ENCODE data around the gene AGER.
A peak's percentile ranks its signal among the peaks of the same experiment; 100 is the strongest.
"Not testable (repeated sequence)": the region's sequence is repeated elsewhere in the genome, so short reads cannot be mapped to it uniquely, and the experiment has no call there.

AGER gene

DNA sequence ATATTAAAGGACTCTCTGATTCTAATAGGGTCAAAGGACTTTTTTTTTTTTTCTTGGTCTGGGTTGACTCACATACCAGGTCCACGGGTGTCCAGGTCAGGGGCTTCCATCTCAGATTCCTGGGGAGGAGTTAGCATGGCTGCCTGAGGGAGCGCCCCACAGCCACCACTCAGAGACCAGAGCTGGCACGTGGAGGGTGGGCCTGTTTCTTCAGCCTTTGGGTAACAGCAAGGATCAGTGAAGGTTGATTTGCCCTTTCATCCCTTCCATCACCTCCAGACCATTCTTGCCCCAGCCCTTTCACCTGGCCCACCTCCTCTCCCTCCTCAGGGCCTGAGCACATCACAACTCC is 14.3 kb upstream of the AGER start:
- no peak for DNase-seq

DNA sequence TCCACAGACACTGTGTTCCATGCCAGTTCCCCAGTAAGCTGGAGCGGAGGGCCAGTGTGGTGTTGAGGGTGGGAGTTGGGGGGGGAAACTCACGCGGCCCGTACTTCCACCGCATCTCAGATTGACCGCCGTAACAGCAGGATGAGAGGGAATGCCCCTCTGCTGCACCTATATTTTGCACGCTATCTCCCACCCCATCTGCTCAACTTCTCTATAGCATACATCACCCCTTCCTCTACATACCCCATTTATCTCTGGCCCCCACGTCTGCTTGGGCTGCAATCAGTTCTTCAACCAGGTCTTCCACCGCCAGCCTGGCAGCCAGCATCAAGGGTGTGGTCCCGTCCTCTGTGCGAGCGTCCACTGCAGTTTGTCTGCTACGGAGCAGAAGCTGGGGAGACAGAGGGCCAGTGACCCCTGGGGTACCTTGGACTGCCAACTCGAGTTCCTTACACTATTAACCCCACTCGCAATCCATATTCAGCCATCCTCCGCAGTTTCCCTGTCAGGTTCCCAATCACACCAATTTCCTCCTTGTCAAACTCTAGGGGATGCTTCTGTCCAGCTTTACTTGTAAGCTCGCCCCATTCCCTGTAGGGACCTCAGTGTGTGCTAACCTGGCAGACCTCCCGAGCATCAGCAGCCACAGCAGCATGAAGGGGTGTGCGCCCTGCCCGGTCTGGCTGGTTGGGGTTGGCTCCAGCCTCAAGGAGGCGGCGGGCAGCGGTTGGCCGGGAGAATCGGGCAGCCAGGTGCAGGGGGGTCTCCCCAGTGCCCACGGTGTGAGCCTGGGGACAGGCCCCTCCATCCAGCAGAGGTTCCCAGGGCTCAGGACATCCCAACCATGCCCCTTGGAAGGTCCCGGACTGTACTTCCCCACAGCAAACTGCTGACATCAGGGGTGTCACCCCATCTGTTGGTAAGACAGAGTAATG is 12.9 kb upstream of the AGER start:
- no peak for DNase-seq

DNA sequence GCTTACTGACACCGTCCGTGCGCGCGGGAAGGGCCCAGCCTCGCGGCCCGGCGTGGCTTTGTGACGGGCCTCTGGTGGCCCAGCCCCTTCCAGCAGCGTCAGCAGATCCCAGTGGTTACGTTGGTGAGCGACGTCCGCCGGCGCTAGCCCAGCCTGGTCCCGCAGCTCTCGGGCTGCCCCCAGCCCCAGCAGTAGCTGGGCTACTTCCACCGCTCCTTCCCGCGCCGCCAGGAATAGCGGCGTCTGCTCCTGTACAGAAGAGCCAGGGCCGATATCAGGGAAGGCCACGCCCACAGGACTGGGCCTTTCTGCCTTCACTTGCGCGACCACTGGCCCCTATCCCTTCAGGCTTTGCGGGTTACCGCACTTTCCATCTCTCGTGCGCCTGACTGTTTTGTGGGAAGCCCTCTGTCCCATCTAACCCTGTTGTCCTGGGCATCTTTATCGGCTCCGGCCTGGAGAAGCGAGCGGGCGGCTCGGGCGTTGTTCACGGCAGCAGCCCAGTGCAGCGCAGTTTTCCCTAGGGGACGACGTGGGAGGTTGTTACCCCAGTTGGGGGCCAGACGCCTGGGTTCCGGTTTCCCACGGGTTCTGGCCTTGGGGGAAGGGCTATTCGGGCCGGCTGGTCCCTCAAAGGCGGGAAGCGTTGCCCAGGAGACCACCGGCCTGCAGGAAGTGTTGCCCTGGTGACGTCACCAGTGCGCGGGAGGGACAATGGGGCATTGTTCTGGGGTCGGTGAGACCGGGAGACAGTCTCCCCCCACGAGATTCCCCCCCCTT is 12.0 kb upstream of the AGER start:
- peak; percentile 84 for DNase-seq

DNA sequence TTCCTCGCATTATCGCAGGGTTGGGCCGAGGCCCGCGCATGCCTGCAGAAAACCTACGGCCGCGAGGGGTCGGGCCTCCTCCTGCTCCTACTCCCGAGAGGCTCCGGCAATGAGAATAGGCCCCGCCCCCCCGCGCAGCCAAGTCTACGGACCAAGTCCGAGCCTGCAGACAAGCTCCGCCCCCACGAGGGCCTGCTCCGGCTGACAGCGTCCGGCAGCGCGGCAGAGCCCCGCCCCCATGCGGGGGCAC is 11.5 kb upstream of the AGER start:
- DNase-seq, result peak; percentile 100

GRCh38 chr6:32194825-32195651 is 11.0 kb upstream of the AGER start:
- DNase-seq, result peak; percentile 43

GRCh38 chr6:32194388-32194787 is 10.3 kb upstream of the AGER start:
- DNase-seq, result no peak

GRCh38 chr6:32193096-32193495 is 9.0 kb upstream of the AGER start:
- not testable (repeated sequence) for DNase-seq

GRCh38 chr6:32192608-32193039 is 8.6 kb upstream of the AGER start, which contains the start of gene GPSM3:
GPSM3 (minus strand) TSS chr6:32192643; CDS start chr6:32192513, 130 bp downstream.
- DNase-seq, result peak; percentile 71

DNA sequence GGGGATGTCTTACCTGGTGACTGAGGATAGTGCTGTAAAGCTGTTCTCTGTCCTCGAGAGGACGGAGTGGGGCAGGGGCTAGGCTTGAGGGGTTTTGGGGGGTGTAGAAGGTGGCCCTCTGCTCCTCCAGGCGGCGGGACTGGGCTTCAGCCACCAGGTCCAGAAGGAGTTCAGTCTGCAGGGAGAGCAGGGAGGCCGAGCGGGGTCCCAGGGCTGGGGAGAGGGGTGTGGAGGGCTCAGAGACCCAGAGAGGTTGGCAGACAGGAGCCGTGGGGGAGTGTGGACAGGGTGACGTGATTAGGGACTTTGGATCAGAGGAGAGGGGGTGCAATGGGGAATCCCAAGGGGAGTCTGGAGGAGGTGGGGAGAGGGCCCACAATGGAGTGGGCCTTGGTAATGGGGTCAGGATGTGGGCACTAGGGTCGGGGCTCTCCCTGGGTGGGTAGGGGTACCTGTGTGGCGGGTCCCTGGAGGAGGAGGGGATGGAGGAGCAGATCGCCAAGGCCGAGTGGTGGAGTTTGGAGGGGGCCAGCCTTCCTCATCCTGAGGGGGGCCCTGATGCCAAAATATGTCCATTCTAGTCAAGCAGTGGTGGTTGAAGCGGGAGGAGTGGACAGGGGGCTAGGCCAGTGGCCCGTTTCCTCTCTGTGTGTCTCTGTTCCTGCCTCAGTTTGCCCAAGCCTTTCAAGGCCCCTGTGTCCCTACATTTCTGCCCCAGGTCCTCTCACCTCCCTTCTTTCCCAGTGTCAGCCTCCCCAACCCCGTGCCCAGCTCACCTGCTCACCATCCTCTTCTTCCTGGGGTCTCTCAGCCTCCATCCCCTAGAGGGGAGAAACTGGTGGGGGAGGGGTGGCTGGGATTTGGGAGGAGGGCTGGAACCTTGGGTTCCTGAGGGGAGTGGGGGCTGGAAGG is 7.9 kb upstream of the AGER start:
- DNase-seq, result no peak

- DNase-seq, result no peak
Observed at GRCh38 chr6:32190911-32191677, 7.0 kb upstream of the AGER start.

GRCh38 chr6:32190054-32190851 is 6.2 kb upstream of the AGER start, which contains the start of gene PBX2:
PBX2 (minus strand) TSS chr6:32190202; CDS start chr6:32189915, 287 bp downstream.
- peak; percentile 93 for DNase-seq

GRCh38 chr6:32189742-32190053 is 5.6 kb upstream of the AGER start:
- no peak for DNase-seq

GRCh38 chr6:32189069-32189741 is 5.2 kb upstream of the AGER start:
- no peak for DNase-seq

DNA sequence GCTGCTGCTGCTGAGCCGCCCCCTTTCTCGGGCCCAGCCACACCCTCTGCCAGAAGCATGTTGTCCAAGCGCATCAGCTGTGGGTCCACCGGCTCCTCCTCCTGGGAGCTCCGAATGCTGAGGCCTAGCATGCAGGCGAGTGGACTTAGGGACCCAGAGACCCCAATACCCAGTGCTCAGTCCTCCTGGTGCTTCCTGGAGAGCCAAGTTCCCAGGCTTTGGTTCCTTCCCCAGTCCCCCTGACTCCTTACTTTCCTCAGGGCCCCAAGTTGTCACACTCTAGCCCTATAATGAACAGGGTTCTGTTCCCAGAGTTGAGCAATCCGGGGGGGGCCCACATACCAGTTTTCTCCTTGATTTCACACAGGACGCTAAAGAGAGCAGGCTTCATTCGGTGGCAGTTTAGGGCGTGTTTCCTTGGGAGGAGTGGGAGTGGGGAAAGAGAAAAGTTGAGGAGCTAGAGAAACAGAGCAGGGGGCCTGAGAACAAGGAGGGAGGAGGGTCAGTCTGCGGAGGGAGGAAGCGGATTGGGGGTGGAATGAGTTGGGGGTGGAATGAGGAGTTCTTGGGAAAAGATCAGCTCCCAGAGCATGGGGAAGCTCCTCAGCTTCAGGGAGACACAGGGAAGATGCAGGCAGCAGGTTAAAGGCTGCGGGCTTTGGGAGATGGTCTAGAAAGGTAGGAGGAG is 4.5 kb upstream of the AGER start:
- no peak for DNase-seq

GRCh38 chr6:32187725-32188380 is 3.8 kb upstream of the AGER start:
- not testable (repeated sequence) for DNase-seq

DNA sequence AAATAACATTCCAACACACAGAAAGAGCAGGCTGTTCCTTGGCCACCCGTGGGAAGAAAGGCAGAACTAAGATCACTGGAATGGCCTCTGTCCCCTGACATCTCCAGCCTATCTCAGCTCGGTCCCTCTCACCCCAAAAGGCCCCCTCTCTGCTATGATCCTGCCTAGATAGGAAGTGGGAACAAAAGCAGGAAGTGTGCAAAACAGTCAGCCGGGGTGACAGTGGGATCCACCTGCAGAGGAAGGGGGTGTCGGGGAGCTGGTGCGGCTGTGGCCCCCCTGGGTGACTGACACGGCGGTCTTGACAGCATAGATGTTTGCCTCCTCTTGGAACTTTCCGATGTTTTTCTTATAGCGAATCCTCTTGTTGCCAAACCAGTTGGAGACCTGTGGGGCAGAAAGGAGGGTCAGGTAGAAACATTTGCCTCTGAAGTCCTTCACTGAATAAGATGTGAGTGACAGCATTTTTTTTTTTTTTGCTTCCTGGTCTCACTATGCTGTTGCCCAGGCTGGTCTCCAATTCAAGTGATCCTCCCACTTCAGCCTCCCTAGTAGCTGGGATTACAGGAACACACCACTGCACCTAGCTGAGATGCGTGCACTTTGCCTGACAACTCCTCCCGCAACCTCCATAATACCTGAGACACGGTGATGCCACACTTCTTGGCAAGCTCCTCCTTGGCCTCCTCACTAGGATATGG is 3.1 kb upstream of the AGER start:
- DNase-seq, result no peak

- DNase-seq, result not testable (repeated sequence)
Observed at GRCh38 chr6:32186151-32186840, 2.2 kb upstream of the AGER start.

Measured in stimulated activated CD4-positive, alpha-beta T cell treated with anti-CD3 and anti-CD28 coated beads, Interleukin-15, amount 100 ng/mL, for 24 hours (primary cell).